Fibroblast of lung (primary cell): Measurements from ENCODE around the gene USP4. TPM values are rescaled to one million over a fixed set of nuclear protein-coding genes. Genes with fewer than 3 reads are reported as not detected.
"Not testable (repeated sequence)": the region's sequence is repeated elsewhere in the genome, so short reads cannot be mapped to it uniquely, and the experiment has no call there.

Experiments used
- DNase-seq, 2 donors: peaks; one replicate each; pipeline versions ENCODE4 v3.0.0 to v3.0.0-alpha.2; 2010; ENCODE audit warnings: low read depth in 2 of 2
- H2AFZ ChIP-seq: 2 replicates; pipeline ENCODE4 v1.5.1; 2012; ENCODE audit warnings: low read length, control low read depth, inconsistent platforms
- H3K27ac ChIP-seq: 2 replicates; pipeline ENCODE4 v1.5.1; 2011; ENCODE audit warnings: low read length, control low read depth; ENCODE audit not compliant: insufficient read depth
- H3K27me3 ChIP-seq: 2 replicates; pipeline ENCODE4 v1.5.1; 2011; ENCODE audit warnings: mild to moderate bottlenecking, low read length; ENCODE audit not compliant: control insufficient read depth, insufficient read depth
- H3K36me3 ChIP-seq: 2 replicates; pipeline ENCODE4 v1.5.1; 2011; ENCODE audit warnings: low read length; ENCODE audit not compliant: control insufficient read depth, insufficient read depth
- H3K4me1 ChIP-seq: 2 replicates; pipeline ENCODE4 v1.5.1; 2011; ENCODE audit warnings: low read length; ENCODE audit not compliant: control insufficient read depth, insufficient read depth; ENCODE audit errors: extremely low read depth
- H3K4me2 ChIP-seq: 2 replicates; pipeline ENCODE4 v1.5.1; 2011; ENCODE audit warnings: low read length, control low read depth; ENCODE audit not compliant: insufficient read depth; ENCODE audit errors: extremely low read depth
- H3K4me3 ChIP-seq, 4 experiments: fragments of 200-600 bp in 1 of 4; sonication (generic) in 1 of 4; replicated peaks in 1 of 4; 2 replicates each; pipeline ENCODE4 v1.5.1; 2011 to 2016; ENCODE audit warnings: low read length in 4 of 4, low read depth in 3 of 4, mild to moderate bottlenecking in 3 of 4, control low read depth in 2 of 4, inconsistent platforms in 1 of 4, mixed read lengths in 1 of 4; ENCODE audit not compliant: insufficient read depth in 1 of 4; ENCODE audit errors: control extremely low read depth in 1 of 4
- H3K79me2 ChIP-seq: 2 replicates; pipeline ENCODE4 v1.5.1; 2012; ENCODE audit warnings: mild to moderate bottlenecking, low read length, inconsistent platforms; ENCODE audit not compliant: control insufficient read depth, insufficient read depth
- H3K9ac ChIP-seq: 2 replicates; pipeline ENCODE4 v1.5.1; 2011; ENCODE audit warnings: mild to moderate bottlenecking, low read length, control low read depth; ENCODE audit not compliant: insufficient read depth
- H3K9me3 ChIP-seq: 2 replicates; pipeline ENCODE4 v1.5.1; 2012; ENCODE audit warnings: low read depth, low read length; ENCODE audit not compliant: control insufficient read depth, insufficient read depth
- H4K20me1 ChIP-seq: 2 replicates; pipeline ENCODE4 v1.5.1; 2011; ENCODE audit warnings: low read length; ENCODE audit not compliant: control insufficient read depth, insufficient read depth; ENCODE audit errors: extremely low read depth
- CTCF ChIP-seq, 2 donors: IDR thresholded peaks in 1 of 2; conservative IDR thresholded peaks in 1 of 2; 1 replicate in 1 of 2; 2 replicates in 1 of 2; pipeline ENCODE4 v1.5.1; 2011 to 2012; ENCODE audit warnings: low read length in 2 of 2, control low read depth in 1 of 2, inconsistent platforms in 1 of 2, low read depth in 1 of 2, mild to moderate bottlenecking in 1 of 2
- EZH2 ChIP-seq: IDR thresholded peaks from 2 replicates; pipeline ENCODE4 v1.5.1; 2012; ENCODE audit warnings: low read length, control low read depth, mild to moderate bottlenecking; ENCODE audit errors: missing control alignments
- polyA plus RNA-seq, 2 donors: library from polyadenylated mRNA; depleted of rRNA in 1 of 2; stranded (reverse) in 1 of 2; unstranded in 1 of 2; fragments of >200 nt; gene quantifications; 2 replicates each; pipeline ENCODE4 v1.2.1, GENCODE V29; 2011 to 2012; ENCODE audit warnings: missing spikeins in 1 of 2
- total RNA-seq: library from RNA; depleted of rRNA; stranded (reverse); fragments of >200 nt; gene quantifications from 2 replicates; pipeline ENCODE4 v1.2.1, GENCODE V29; 2014

The USP4 gene
- total and polyA plus RNA-seq, 2 donors (not counting 1 experiment from before 2014, with no cell fraction given) = 28.7 to 47.1 TPM

GRCh38 chr3:49351521-49352011, 11.7 kb upstream of the USP4 start:
- no peak overlapping the region for H3K9ac ChIP-seq
- DNase-seq = peak; percentile 90 to 91

GRCh38 chr3:49349348-49350114, 9.7 kb upstream of the USP4 start:
- Histone ChIP-seq H3K79me2 (no peaks in the 10 kb centered on the region), H3K36me3 (no peaks in the 10 kb centered on the region), H2AFZ (no peak overlapping the region), H3K4me1 (peaks cover 15% of the 10 kb centered on the region), H4K20me1 (no peaks in the 10 kb centered on the region), H3K4me3 (no peak overlapping the region), H3K9me3 (no peaks in the 10 kb centered on the region), H3K27me3 (no peaks in the 10 kb centered on the region), H3K4me2 (no peak overlapping the region), H3K9ac (no peak overlapping the region), H3K27ac (no peak overlapping the region)
- DNase-seq = no peak
- TF ChIP-seq CTCF (conservative IDR thresholded peaks at IDR 0.05 in 1 of 2, IDR thresholded peaks at IDR 0.05 in 1 of 2; ENCODE audit: low read depth in 1 of 2, low read length in 2 of 2) (no peak), EZH2 (no peak)

More at GRCh38 chr3:49351521-49352011, 11.7 kb upstream of the USP4 start:
- H3K4me3 ChIP-seq = no peak overlapping the region
- peaks cover 15% of the 10 kb centered on the region for H3K4me1 ChIP-seq
- peaks cover 6% of the 10 kb centered on the region for H3K36me3 ChIP-seq
- no peak overlapping the region for H2AFZ ChIP-seq
- H4K20me1 ChIP-seq = no peaks in the 10 kb centered on the region
- H3K79me2 ChIP-seq = peaks cover 8% of the 10 kb centered on the region
- H3K27me3 ChIP-seq = no peaks in the 10 kb centered on the region
- H3K4me2 ChIP-seq = peak overlapping the region; percentile 70
- H3K9me3 ChIP-seq = no peaks in the 10 kb centered on the region
- TF ChIP-seq EZH2 = no peak
- no peak for TF ChIP-seq CTCF (conservative IDR thresholded peaks at IDR 0.05 in 1 of 2, IDR thresholded peaks at IDR 0.05 in 1 of 2; ENCODE audit: low read depth in 1 of 2, low read length in 2 of 2)
- peak overlapping the region; percentile 72 for H3K27ac ChIP-seq

- not testable (repeated sequence) for H3K4me2 ChIP-seq, H3K27me3 ChIP-seq, H3K9me3 ChIP-seq, H3K4me3 ChIP-seq, H4K20me1 ChIP-seq, H3K27ac ChIP-seq, H2AFZ ChIP-seq, H3K36me3 ChIP-seq, DNase-seq, H3K9ac ChIP-seq, H3K79me2 ChIP-seq
- H3K4me1 ChIP-seq = peaks cover 15% of the 10 kb centered on the region
Observed at GRCh38 chr3:49348361-49348760, 8.5 kb upstream of the USP4 start.
